ELF-1 (cell line): Measurements from ENCODE around the gene GTPBP3.

ENCODE experiments used
- DNase-seq: peaks from one replicate; pipeline ENCODE4 v3.0.0-alpha.2; 2016; ENCODE audit warnings: low read depth, low spot score

The GTPBP3 gene

DNA sequence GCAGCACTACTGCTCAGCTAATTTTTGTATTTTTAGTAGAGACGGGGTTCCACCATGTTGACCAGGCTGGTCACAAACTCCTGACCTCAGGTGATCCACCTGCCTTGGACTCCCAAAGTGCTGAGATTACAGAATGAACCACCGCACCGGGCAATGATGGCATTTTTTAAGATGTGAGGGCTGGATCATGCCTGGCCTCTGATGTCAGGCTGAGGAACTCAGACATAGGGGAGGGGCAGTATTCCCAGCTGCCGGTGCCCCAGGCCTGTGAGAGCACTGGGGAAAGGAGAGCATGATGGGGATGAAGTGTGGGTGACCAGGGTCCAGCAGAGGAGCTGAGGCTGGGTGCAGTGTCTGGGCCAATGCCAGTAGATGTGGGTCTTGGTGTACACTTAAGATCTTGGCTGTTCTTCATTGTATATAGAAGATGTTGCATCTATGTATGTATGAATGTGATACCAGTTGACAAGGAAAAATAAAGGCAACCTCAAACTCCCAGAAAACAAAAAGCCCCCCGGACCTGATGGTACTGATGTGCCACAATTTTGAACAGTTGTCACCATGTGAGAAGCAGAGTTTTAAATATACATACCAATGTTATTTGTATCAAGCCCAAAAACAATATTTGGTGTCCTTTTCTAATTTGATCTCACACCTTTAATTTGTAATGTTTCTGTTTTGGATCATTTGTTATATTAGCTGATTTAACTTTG is 43.2 kb downstream of the GTPBP3 start:
- DNase-seq: no peak

DNA sequence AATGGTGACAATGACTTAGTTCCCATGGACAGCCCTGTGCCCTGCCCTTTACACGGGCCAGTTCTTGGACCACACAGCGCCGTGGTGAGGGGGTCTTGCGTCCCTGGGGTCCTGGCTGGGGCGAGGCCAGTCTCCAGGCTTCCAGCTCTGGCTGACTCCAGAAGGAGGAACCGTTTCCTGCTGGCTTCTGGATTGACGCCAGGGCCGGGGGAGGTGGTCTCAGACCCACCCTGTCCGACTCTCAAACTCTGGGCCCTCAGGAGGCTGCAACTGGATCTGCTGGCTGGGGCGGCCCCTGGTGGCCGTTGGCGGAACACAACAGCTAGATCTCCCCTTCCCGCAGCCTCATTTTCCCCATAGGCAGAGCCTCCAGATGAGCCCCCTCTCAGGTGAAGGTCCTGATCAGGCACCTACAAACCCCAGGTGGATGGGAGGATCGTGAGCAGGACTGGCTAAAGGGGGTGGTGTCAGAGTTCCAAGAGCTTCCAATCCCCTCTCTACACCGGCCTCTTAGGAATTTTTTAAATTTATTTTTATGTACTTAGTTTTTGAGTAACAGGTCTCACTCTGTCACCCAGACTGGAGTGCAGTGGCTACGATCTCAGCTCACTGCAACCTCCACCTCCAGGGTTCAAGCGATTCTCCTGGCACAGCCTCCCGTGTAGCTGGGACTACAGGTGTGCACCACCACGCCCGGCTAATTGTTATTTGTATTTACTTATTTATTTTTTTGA is 48.7 kb downstream of the GTPBP3 start:
- peak; percentile 93 for DNase-seq

DNA sequence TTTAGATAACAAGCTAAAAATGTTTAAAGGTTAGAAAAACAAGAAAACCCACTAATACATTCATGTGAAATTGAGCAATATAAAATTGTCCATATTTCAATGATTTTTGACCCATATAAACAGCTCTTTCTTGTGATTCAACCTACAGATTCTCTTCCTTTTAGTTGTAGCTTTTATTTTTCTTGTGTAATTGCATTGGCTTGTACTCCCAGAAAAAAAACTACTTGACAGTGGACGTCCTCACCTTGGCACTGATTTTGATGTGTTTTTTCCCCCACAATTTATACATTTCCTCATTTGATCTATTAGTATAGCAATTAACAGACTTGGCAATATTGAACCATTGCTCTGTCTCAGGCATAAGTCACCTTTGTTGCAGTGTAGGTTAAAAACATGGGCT is 51.9 kb downstream of the GTPBP3 start:
- DNase-seq: no peak

DNA sequence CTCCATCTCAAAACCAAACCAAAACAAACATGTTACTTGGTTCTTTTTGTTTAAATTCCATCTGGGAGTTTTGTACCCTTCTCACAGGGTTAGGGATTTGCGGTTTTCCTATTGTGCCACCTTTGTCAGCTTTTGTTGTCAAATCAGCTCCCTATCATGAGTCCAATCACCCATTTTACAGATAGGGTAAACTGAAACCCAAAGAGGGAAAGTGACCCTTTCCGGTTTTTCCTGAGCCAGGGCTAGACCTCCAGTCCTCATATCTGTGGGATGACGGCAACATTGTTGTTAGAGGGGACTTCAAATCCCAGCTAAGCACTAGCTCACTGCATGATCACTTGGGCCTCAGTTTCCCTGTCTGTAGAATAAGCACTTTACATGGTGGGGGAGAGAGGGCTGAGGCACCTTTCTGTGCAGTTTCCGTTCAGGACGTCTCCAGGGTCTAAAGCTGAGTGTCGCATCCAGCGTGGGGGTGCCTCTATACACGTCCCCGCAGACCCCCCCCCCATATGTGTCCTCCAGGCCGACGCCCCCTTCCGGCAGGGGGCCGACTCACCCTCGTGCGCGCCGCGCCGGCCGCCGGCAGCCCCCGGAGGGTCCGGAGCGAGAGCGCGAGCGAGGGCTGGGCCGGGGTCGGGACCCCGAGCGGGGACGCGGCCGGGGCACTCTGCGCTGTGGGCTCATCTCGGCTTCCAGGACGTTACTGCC is 52.8 kb downstream of the GTPBP3 start:
- DNase-seq: no peak

DNA sequence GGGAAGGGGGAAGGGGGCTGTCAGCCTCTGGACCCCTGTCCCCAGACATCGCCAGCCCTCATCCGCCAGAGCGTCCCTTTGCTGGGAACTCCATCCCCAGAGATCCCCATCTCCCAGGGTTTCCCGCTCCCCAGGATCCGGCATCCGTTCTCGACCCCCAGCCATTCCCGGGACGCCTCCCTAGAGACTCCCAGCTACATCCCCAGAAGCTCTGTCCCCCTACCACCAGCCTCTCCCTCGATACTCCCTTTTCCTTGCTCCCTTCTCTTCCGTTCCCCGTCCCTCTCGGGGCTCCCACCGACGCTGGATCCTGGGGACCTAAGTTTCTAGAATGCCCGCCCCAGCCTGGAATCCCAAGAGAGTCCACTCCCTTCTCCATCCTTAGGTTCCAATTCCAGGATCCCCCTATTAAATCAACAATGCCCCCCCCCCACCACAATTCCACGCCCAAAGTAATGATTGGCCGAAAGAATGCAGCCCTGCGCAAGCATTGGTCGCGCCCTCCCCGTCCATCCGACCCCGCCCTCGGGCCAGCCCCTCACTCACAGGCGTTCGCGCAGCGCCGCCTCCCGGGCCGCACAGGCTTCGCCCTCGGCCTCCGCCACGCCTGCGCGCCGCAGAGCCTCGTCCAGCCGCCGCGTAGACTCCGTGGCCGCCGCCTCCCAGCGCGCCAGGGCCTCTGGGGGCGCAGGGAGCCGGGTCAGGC is 53.5 kb downstream of the GTPBP3 start:
- DNase-seq: peak; percentile 93

DNA sequence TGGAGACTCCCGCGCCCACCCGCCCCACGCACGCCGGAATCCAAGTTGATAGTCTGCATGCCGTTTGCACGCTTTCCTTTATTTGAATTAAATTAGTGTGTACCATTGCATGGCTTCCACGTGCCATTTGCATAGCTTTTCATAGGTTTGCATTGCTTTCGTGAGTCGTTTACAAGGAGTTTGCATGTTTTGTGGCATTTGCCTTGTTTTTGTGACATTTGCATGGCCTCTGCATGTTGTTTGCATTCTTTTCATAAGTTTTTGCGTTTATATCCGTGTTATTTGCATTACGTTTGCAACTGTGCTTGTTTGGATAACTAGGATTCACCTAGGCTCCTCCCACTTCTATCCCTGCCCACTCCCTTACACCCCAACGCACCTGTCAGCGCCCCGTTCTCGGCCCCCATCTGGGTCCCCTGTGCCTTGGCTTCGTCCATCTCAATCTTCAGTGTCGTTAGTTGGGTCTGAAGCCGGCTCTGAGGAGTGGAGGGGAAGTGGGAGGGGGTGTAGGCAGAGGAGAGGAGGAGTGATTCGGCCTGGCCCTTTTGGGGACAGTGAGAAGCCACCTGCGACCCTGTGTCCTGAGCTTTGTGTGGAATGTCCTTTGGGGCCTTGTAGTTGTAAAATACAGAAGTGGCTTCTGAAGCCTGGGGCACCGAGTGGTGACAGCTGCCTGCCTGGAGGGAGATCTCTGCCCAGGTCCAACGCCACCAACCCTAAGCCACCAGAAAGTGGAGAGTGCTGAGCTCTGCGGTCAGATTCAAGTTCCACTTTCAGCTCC is 54.2 kb downstream of the GTPBP3 start:
- DNase-seq: no peak
